Esophagus squamous epithelium (tissue), 5 donors: ENCODE results near the gene LRP5. TPM values are rescaled to one million over a fixed set of nuclear protein-coding genes. Genes with fewer than 3 reads are reported as not detected.

Experiments used
- DNase-seq: peaks from one replicate; lab custom pipeline; 2025; lab: John Stamatoyannopoulos, UW
- H3K27ac ChIP-seq, 4 donors: fragments of 200-600 bp; sonication (generic); one replicate each; pipeline ENCODE4 v1.5.1; 2016 to 2019; ENCODE audit warnings: mild to moderate bottlenecking in 1 of 4
- H3K27me3 ChIP-seq, 4 donors: fragments of 200-600 bp; sonication (generic); 1 replicate in 3 of 4; 2 replicates in 1 of 4; pipeline versions ENCODE4 v1.5.1 to v1.6.0; 2017 to 2021; ENCODE audit warnings: antibody characterized with exemption in 1 of 4
- H3K36me3 ChIP-seq, 3 donors: fragments of 200-600 bp; sonication (generic); one replicate each; pipeline ENCODE4 v1.5.1; 2016 to 2019
- H3K4me1 ChIP-seq, 3 donors: fragments of 200-600 bp; sonication (generic); one replicate each; pipeline ENCODE4 v1.5.1; 2017 to 2019
- H3K4me3 ChIP-seq, 4 donors: fragments of 200-600 bp; sonication (generic); 1 replicate in 3 of 4; 2 replicates in 1 of 4; pipeline ENCODE4 v1.5.1; 2016 to 2019; ENCODE audit warnings: mild to moderate bottlenecking in 2 of 4, moderate library complexity in 1 of 4
- H3K9me3 ChIP-seq, 3 donors: fragments of 200-600 bp; sonication (generic); one replicate each; pipeline ENCODE4 v1.5.1; 2016 to 2019
- POLR2A ChIP-seq, 4 donors: fragments of 450-650 bp; IDR thresholded peaks; one replicate each; pipeline ENCODE4 v1.6.1; 2017; ENCODE audit warnings: antibody characterized with exemption in 4 of 4, mild to moderate bottlenecking in 4 of 4, moderate library complexity in 3 of 4
- WGBS, 2 donors: methylation state at CpG; one replicate each; pipeline ENCODE4 v1.1.5; 2018; 5-methylcytosine and 5-hydroxymethylcytosine counted together
- intact Hi-C: fragments of 100-400 bp; cut with DNase I; formaldehyde crosslinking; loops from one replicate; pipeline ENCODE4 v1.15.0; 2022
- total RNA-seq, 4 donors: library from RNA; depleted of rRNA; stranded (reverse); fragments of >200 nt; gene quantifications; one replicate each; pipeline ENCODE4 v1.1.0, GENCODE V29; 2016
- TF ChIP-seq, protein P1 (sequence below), 6 experiments: fragments of 450-650 bp in 4 of 6; fragments of 200-600 bp in 2 of 6; sonication (generic) in 2 of 6; IDR thresholded peaks; one replicate each; pipeline ENCODE4 v1.5.1; 2016 to 2019; ENCODE audit warnings: antibody characterized with exemption in 6 of 6, mild to moderate bottlenecking in 4 of 6, moderate library complexity in 4 of 6
- donor health status: DM: yes; HTN: yes; CAD: no.

The LRP5 gene
- 10 to 100 TPM; 13.7 to 24.0 (median 20.9) TPM for total RNA-seq

DNA sequence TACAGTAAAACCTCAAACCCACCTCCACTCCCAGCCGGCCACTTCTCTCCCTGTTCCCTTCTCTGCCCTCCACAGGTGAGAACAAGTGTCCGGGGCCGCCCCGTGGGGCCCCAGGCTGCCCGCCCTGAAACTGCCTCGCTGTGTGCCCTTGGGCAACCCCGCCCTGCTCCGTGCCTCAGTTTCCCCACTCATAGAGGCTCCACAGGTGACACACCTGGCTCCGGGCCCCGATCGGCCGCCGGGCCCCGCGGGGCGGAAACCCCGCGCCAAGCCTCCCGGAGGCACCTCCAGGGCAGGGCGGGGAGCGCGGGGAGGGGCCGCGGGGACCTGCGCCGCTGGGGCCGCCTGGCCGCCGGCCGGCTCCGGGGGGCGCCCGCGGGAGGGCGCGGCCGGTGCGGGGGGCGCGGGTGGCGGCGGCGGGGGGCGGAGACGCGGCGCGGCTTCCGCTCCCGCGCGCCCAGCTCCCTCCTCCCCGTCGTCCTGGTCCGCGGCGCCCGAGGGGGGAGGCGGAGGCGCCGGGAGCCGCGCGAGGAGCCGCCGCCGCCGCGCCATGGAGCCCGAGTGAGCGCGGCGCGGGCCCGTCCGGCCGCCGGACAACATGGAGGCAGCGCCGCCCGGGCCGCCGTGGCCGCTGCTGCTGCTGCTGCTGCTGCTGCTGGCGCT, at the start of gene LRP5:
TSS of gene LRP5 (plus strand) at position 475 of the 663 bp plus-strand sequence. CDS start at position 599, 124 bp downstream.
- Histone ChIP-seq H3K36me3 (no peaks in the 10 kb centered on the region), H3K27me3 (no peaks in the 10 kb centered on the region), H3K27ac (peak within 1 kb of the TSS; percentile 79 to 90 (median 86)), H3K9me3 (no peaks in the 10 kb centered on the region), H3K4me1 (peaks cover 24 to 52% (median 29%) of the 10 kb centered on the region in 3 donors), H3K4me3 (peak within 1 kb of the TSS; percentile 53 to 79 (median 70))
- TF ChIP-seq, protein P1, sequence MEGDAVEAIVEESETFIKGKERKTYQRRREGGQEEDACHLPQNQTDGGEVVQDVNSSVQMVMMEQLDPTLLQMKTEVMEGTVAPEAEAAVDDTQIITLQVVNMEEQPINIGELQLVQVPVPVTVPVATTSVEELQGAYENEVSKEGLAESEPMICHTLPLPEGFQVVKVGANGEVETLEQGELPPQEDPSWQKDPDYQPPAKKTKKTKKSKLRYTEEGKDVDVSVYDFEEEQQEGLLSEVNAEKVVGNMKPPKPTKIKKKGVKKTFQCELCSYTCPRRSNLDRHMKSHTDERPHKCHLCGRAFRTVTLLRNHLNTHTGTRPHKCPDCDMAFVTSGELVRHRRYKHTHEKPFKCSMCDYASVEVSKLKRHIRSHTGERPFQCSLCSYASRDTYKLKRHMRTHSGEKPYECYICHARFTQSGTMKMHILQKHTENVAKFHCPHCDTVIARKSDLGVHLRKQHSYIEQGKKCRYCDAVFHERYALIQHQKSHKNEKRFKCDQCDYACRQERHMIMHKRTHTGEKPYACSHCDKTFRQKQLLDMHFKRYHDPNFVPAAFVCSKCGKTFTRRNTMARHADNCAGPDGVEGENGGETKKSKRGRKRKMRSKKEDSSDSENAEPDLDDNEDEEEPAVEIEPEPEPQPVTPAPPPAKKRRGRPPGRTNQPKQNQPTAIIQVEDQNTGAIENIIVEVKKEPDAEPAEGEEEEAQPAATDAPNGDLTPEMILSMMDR (IDR thresholded peaks at IDR 0.05) = no peak
- TF ChIP-seq POLR2A (IDR thresholded peaks at IDR 0.05) = no peak
- 35% methylated on average over 8 of the region's 85 CpGs; no CpG with 5 or more reads in 1 of the 2 donors for WGBS, 2 donors
- intact Hi-C loops = loop anchor here (10.0 kb wide), 1 partner anchor 63 kb away; no protein-coding TSS in a partner anchor
- no peak for DNase-seq

DNA sequence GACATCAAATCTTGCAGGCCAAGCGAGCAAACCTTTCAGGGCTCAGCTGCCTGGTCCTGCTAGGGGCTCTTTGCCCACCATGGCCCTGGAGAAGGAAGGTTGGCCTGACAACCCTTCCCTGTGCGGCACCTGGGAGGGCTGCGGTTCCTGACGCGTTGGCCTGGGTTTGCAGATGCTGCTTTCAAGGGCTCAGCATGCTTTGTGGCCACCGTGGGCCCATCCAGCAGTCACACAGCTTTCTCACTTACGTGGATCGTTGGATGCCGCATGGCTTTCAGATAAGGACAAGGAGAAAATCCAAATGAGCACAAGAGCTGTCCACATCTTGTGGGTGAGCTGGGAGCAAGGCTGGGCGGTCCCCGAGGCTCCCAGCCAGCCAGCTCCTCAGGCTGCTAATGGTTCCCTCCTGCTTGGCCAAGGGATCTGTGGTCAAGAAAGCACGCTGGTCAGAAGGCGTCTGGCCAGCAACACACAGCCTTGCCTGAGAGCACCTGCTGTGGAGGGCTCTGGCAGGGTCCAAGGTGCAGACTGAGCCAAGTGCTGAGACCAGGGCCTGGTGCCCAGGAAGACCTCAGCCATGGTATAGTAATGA, 48.9 kb upstream of the LRP5 start:
- no peak for TF ChIP-seq POLR2A (IDR thresholded peaks at IDR 0.05)
- TF ChIP-seq, protein P1 (IDR thresholded peaks at IDR 0.05) = no peak
- Histone ChIP-seq H3K27ac (no peak overlapping the region), H3K4me3 (no peak overlapping the region), H3K9me3 (no peaks in the 10 kb centered on the region), H3K36me3 (peaks cover 0 to 81% (median 23%) of the 10 kb centered on the region in 3 donors), H3K27me3 (no peaks in the 10 kb centered on the region), H3K4me1 (no peaks in the 10 kb centered on the region)
- DNase-seq = no peak
- 83 to 97% methylated on average over 5 of the region's 13 CpGs for WGBS, 2 donors
- intact Hi-C loops = no loop called here

DNA sequence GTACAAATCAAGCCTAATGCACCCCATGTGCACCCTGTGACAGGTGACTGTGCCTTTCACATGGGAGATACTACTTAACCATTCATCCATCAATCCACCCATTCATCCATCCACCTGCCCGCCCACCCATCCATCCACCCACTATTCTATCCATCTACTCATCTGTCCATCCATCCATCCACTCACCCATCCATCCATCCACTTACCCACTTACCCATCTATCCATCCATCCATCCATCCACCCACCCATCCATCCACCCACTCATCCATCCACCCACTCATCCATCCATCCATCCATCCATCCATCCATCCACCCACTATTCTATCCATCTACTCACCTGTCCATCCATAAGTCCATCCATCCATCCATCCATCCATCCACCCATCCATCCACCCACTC, 48.1 kb upstream of the LRP5 start:
- H3K9me3 ChIP-seq = no peaks in the 10 kb centered on the region
- H3K4me3 ChIP-seq = no peak overlapping the region
- TF ChIP-seq POLR2A (IDR thresholded peaks at IDR 0.05) = no peak
- TF ChIP-seq, protein P1 (IDR thresholded peaks at IDR 0.05) = no peak
- H3K36me3 ChIP-seq = peaks cover 0 to 81% (median 23%) of the 10 kb centered on the region in 3 donors
- intact Hi-C loops = no loop called here
- WGBS, 2 donors = 96 to 100% methylated on average over 1 of the region's 1 CpG
- H3K27ac ChIP-seq = no peak overlapping the region
- no peaks in the 10 kb centered on the region for H3K27me3 ChIP-seq
- no peak for DNase-seq
- peaks cover 0 to 6% (median 0%) of the 10 kb centered on the region in 3 donors for H3K4me1 ChIP-seq

DNA sequence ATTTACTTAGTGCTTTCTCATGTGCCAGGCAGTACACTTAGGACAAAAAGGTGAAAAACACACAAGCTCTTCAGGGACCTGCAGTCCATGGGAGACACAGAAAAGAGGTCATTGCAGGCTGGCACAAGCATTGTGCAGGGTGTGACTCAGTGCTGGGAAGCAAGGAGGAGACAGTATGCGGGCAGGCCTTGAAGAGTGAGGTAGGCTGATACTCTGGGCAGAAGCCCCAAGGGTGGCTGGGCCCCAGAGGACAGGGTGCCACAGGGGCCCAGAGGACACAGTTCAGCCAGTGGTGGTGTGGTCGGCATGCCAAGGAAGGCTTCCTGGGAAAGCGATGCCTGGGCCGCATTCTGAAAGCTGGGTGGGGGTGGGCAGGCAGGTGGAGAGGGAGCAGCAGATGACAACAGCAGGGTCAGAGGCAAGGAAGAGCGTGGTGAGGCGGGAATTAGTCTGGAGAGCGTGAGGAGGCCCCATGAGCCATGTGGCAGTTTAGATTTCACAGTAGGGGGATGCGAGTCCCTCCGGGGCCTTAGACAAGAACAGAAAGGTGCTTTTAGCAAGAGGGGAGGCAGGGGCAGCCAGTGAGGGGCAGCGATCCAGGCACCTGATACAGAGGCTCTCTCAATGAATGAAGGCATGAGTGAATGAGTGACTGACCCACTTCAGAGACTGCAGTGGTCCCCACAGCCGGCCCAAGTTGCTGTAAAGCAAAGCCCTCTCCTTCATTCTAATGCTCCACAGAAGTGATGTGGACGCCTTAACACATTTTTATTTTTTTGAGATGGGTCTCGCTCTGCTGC, 47.5 kb upstream of the LRP5 start:
- H3K4me3 ChIP-seq = no peak overlapping the region
- H3K27me3 ChIP-seq = no peaks in the 10 kb centered on the region
- TF ChIP-seq, protein P1 (IDR thresholded peaks at IDR 0.05) = no peak
- TF ChIP-seq POLR2A (IDR thresholded peaks at IDR 0.05) = no peak
- peak overlapping the region in 1 of 4 donors; percentile 21 for H3K27ac ChIP-seq
- WGBS, 2 donors = 82 to 98% methylated on average over 11 to 13 of the region's 13 CpGs
- no peak for DNase-seq
- H3K4me1 ChIP-seq = peaks cover 0 to 13% (median 0%) of the 10 kb centered on the region in 3 donors
- intact Hi-C loops = no loop called here
- peaks cover 0 to 81% (median 23%) of the 10 kb centered on the region in 3 donors for H3K36me3 ChIP-seq
- no peaks in the 10 kb centered on the region for H3K9me3 ChIP-seq
